ENCODE results near the gene USF1.
"Not testable (repeated sequence)": the region's sequence is repeated elsewhere in the genome, so short reads cannot be mapped to it uniquely, and the experiment has no call there.

USF1 gene

GRCh38 chr1:161001525-161001924, 44.3 kb downstream of the USF1 start:
- in situ Hi-C loops (cut with MboI; ENCODE audit: low pct_unique_long_range_greater_than_20kb, low sequenced_read_pairs): no loop called here
- no peak for DNase-seq

DNA sequence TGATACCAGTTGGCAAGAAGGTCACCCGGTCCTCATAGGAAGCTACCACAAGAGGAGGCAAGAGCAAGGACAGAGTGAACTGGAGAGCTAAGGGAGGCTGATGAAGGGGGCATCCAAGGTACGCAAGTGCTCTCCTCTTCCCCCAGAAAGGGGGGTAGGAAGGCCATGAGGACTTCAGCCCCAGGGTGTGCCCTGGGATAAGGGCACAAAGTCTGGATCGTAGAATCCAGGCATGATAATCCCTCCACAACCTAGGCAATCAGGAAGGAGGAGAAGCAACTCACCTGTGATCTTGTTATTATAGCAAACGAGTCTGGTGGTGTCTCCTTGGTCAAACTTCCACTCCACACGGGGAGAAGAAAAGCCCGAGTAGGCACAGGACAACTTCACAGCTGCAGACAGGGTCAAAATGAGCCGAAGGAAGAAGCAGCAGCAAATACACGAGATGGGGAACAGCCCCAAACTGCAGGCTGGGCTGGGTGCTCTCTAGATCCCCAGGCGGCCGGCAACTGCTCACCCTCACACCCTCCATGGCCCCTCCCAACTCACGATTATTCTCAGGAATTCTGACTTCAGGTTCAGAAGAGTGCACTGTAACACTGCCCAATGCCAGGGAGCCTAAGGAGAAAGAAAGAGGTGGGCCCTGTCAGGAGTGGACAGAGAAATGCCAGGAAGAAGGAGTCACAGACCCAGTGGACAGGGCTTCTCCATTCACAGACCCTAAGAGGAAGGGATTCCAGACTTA, 44.9 kb downstream of the USF1 start:
- in situ Hi-C loops (cut with MboI; ENCODE audit: low pct_unique_long_range_greater_than_20kb, low sequenced_read_pairs): no loop called here
- DNase-seq: no peak

- DNase-seq: no peak
- in situ Hi-C loops (cut with MboI; ENCODE audit: low pct_unique_long_range_greater_than_20kb, low sequenced_read_pairs): no loop called here
Observed at GRCh38 chr1:160999376-160999775, 46.4 kb downstream of the USF1 start.

GRCh38 chr1:160997323-160998038, 48.3 kb downstream of the USF1 start:
- peak; percentile 69 for DNase-seq
- in situ Hi-C loops (cut with MboI; ENCODE audit: low pct_unique_long_range_greater_than_20kb, low sequenced_read_pairs): no loop called here

DNA sequence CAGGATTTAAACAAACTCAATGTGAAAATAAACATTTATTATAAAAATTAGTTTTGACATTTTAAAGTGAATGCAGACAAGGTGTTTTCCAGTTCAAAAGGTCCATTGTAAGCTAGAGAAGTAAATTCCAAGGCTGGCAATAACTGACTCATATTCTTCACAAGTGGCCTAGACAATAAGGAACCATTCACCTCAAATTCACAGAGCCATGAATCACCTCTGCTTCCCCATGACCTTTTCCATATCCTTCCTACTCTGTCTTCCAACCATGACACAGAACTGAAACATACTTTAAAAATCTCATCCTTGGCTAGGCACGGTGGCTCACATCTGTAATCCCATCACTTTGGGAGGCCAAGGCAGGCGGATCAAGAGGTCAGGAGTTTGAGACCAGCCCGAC, 49.6 kb downstream of the USF1 start:
- no peak for DNase-seq
- in situ Hi-C loops (cut with MboI; ENCODE audit: low pct_unique_long_range_greater_than_20kb, low sequenced_read_pairs): no loop called here

DNA sequence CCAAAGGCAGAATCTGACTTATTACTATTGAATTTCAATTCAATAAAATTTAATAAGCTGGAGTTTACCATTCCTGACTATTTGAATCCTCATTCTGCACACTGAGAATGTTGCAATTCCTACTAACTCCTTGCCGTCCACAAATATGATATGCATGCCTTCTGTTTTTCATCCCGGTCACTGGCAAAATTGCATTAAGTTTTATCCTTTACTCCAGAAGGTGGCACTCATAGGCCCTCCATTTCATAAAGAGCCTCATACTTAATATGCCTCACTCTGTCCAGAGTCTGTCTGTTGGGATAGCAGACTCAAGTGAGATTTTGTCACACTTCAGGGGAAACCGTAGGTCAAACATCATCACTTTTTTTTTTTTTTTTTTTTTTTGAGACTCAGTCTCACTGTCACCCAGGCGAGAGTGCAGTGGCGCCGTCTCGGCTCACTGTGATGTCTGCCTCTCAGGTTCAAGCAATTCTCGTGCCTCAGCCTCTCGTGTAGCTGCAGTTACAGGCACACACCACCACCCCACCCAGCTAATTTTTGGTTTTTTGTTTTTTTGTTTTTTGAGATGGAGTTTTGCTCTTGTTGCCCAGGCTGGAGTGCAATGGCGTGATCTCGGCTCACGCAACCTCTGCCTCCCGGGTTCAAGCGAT, 52.1 kb downstream of the USF1 start:
- peak; percentile 66 for DNase-seq
- in situ Hi-C loops (cut with MboI; ENCODE audit: low pct_unique_long_range_greater_than_20kb, low sequenced_read_pairs): no loop called here

DNA sequence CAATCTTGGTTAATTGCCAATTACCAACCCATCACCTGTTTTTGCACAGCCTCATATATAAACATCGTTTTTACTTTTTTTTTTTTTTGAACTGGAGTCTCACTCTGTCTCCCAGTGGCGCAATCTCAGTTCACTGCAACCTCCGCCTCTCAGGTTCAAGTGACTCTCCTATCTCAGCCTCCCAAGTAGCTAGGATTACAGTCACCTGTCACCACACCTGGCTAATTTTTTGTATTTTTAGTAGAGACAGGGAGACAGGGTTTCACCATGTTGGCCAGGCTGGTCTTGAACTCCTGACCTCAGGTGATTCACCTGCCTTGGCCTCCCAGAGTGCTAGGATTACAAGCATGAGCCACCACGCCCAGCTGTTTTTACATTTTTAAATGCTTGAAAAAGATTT, 53.7 kb downstream of the USF1 start:
- in situ Hi-C loops (cut with MboI; ENCODE audit: low pct_unique_long_range_greater_than_20kb, low sequenced_read_pairs); DNase-seq: not testable (repeated sequence)
